ENCODE measurements around the gene SEC63.

The SEC63 gene

GRCh38 chr6:107827541-107827940, 130.5 kb downstream of the SEC63 start:
- DNase-seq (ENCODE audit: extremely low spot score, insufficient read length, low read depth) (no peak), FAIRE-seq (no peak)

- FAIRE-seq (peak; percentile 52), DNase-seq (ENCODE audit: extremely low spot score, insufficient read length, low read depth) (no peak)
Measured at GRCh38 chr6:107823047-107823557, 134.9 kb downstream of the SEC63 start.

GRCh38 chr6:107822176-107823046, 135.6 kb downstream of the SEC63 start:
- peak; percentile 29 for DNase-seq (ENCODE audit: extremely low spot score, insufficient read length, low read depth)
- peak; percentile 89 for FAIRE-seq

GRCh38 chr6:107821591-107821990, 136.4 kb downstream of the SEC63 start:
- DNase-seq (ENCODE audit: extremely low spot score, insufficient read length, low read depth) (no peak), FAIRE-seq (no peak)

- peak; percentile 12 for FAIRE-seq
- DNase-seq (ENCODE audit: extremely low spot score, insufficient read length, low read depth), result no peak
Measured at GRCh38 chr6:107820338-107821261, 137.4 kb downstream of the SEC63 start.

- no peak for FAIRE-seq
- DNase-seq (ENCODE audit: extremely low spot score, insufficient read length, low read depth), result no peak
Measured at GRCh38 chr6:107819964-107820337, 138.1 kb downstream of the SEC63 start.

- FAIRE-seq (no peak), DNase-seq (ENCODE audit: extremely low spot score, insufficient read length, low read depth) (no peak)
Measured at GRCh38 chr6:107819217-107819616, 138.8 kb downstream of the SEC63 start.

- DNase-seq (ENCODE audit: extremely low spot score, insufficient read length, low read depth), result no peak
Measured at GRCh38 chr6:107818272-107818671, 139.7 kb downstream of the SEC63 start.

GRCh38 chr6:107817784-107818183, 140.2 kb downstream of the SEC63 start:
- no peak for DNase-seq (ENCODE audit: extremely low spot score, insufficient read length, low read depth)
- peak; percentile 9 for FAIRE-seq

More at GRCh38 chr6:107818272-107818671, 139.7 kb downstream of the SEC63 start:
- FAIRE-seq, result no peak
